Stimulated activated CD4-positive, alpha-beta T cell treated with anti-CD3 and anti-CD28 coated beads, Interleukin-4, amount 100 ng/mL, for 24 hours (primary cell): Measurements from ENCODE around the gene FRMPD2.
"Not testable (repeated sequence)": the region's sequence is repeated elsewhere in the genome, so short reads cannot be mapped to it uniquely, and the experiment has no call there.

Experiments used
- DNase-seq: peaks from one replicate; pipeline ENCODE4 v3.0.0-alpha.2; 2020

The FRMPD2 gene

GRCh38 chr10:48232717-48233447 lies 41.6 kb downstream of the FRMPD2 start:
- DNase-seq: no peak

DNA sequence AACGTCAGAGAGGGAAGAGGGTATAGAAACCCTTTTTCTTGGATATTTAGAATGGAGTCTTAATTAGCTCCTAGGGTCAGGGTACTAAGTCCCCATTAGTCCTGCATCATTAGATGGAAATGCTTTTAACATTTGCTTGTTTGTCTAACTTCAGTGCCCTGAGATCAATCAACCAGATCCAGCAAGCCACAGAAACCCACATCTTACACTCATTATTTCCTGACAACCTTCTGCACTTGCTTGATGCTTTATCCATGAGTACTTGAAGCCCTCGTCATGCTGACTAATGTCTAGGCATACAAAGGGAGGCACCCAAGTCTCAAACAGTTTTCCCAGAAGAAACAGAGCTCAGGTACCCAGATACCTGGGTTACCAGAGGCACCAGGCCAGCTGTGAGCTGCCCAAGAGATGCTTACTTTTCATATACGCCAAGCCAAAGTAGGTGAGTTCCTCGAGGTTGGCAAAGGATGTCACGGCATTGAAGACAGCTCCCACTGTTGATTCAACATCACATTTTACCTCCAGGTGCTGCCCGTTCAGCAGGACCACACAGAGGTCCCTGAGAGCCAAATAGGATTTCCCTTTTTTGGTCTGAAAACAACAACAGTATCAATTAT lies 42.7 kb downstream of the FRMPD2 start:
- DNase-seq: no peak

DNA sequence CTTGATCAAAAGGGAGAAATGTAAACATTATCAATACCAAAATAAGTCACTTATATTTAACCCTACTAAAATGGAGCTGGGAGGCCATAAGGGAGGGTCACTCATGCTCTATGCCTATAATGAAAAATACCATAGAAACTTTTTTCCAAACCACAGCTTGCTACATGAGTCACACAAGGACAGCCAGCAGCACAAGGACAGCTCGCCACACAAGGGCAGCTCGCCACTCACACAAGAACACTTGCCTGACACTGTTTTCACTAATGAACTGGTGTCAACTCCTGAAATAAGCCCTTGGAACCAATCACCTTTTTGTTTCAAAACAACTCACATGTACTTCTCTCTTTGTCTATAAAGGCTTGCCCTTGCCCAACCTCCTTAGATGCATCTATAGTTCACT lies 43.3 kb downstream of the FRMPD2 start:
- DNase-seq: no peak

GRCh38 chr10:48227213-48227612 lies 47.3 kb downstream of the FRMPD2 start:
- no peak for DNase-seq

GRCh38 chr10:48224979-48225560 lies 49.4 kb downstream of the FRMPD2 start:
- DNase-seq: no peak

GRCh38 chr10:48224296-48224695 lies 50.2 kb downstream of the FRMPD2 start:
- no peak for DNase-seq

DNA sequence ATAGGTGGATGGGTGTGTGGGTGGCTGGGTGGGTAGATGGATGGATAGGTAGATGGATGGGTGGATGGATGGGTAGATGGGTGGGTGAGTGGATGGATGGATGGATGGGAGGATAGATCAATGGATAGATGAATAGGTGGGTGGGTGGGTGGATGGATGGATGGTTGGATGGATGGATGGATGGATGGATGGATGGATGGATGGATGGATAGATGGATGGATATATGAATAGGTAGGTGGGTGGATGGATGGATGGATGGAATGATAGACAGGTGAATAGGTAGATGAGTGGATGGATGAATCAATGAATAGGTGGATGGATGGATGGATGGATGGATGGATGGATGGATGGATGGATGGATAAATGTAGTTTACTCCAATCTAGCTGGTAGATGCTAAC lies 52.7 kb downstream of the FRMPD2 start:
- DNase-seq: no peak

DNA sequence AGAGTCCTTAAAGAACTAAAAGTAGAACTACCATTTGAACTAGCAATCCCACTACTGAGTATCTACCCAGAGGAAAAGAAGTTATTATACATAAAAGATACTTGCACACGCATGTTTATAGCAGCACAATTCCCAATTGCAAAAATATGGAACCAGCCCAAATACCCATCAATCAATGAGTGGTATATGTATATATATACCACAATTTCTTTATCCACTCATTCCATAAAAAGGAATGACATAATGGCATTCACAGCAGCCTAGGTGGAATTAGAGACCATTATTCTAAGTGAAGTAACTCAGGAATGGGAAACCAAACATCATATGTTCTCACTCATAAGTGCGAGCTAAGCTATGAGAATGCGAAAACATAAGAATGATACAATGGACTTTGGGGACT lies 53.5 kb downstream of the FRMPD2 start:
- not testable (repeated sequence) for DNase-seq

- no peak for DNase-seq
Measured at GRCh38 chr10:48219194-48219593, 55.3 kb downstream of the FRMPD2 start.

- no peak for DNase-seq
Measured at GRCh38 chr10:48216744-48217143, 57.8 kb downstream of the FRMPD2 start.

DNA sequence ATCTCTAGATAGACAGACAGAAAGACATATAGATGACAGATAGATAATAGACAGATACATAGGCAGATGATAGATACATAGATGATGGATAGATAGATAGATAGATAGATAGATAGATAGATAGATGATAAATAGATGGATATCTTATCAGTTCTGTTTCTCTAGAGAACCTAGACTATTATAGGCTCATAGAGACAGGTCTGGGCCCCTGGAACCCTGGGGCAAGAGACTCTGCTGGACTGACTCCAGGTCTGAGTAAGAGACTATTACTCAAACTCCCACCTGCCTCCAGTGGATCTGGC lies 58.3 kb downstream of the FRMPD2 start:
- DNase-seq: no peak

GRCh38 chr10:48215486-48216203 lies 58.9 kb downstream of the FRMPD2 start:
- peak; percentile 17 for DNase-seq

GRCh38 chr10:48214716-48215485 lies 59.6 kb downstream of the FRMPD2 start:
- DNase-seq: no peak

DNA sequence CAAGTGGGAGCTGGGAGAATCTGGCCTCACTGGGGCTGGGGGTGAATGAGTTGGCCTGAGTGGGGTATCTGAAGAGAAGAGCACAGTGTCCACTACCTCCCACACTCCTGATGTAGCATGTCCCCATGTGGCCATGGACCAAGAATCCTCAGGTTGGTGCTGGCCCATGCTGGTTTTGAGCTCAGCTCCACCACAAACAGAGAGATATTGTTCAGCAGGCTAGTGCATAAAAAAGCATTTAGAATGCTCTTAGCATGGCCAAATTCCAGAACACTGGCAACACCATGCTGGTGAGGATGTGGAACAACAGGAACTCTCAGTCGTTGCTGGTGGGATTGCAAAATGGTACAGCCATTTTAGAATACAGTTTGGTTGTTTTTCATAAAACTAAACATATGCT lies 61.4 kb downstream of the FRMPD2 start:
- DNase-seq: no peak

DNA sequence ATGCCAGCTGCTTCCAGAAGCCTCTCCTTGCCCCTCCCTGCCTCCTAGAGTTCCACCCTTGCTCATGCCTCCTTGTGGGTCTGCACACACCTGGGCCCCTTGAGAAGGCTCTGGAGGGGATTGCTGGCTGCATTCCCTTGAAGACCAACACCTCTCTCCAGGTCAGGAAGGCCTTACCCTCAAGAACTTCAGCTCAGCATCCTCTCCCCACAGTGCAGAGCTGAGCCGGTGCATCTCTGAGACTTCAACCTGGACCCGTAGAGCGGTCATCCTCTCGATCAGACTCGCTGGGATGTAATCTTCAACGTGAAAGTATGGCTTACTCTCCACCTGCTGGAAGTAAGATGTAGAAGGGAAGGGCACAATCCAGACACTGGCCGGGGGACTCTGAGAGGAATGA lies 62.7 kb downstream of the FRMPD2 start:
- no peak for DNase-seq

DNA sequence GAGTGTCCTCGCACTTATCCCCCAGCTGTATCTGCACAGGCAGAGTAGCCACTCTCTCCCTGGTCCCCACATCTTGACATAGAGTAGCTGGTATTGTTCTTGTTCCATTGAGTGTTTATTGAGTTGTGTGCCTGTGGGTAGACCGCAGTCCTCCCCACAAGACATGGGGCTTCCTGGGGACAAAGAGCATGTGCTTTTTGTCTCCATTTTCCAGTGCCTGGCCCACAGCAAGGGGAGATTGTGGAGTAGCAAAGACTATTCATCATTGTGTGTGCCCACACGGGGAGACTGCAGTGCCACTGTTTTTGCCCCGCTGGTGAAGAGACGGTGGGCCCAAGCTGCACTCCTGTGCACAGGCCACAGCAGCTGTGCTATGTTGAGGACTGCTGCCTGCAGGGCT lies 63.5 kb downstream of the FRMPD2 start:
- no peak for DNase-seq

- no peak for DNase-seq
Measured at GRCh38 chr10:48210391-48210790, 64.1 kb downstream of the FRMPD2 start.

- DNase-seq: no peak
Measured at GRCh38 chr10:48209241-48209640, 65.3 kb downstream of the FRMPD2 start.

- DNase-seq: no peak
Measured at GRCh38 chr10:48207853-48208252, 66.6 kb downstream of the FRMPD2 start.

GRCh38 chr10:48206482-48207250 lies 67.8 kb downstream of the FRMPD2 start:
- DNase-seq: no peak

DNA sequence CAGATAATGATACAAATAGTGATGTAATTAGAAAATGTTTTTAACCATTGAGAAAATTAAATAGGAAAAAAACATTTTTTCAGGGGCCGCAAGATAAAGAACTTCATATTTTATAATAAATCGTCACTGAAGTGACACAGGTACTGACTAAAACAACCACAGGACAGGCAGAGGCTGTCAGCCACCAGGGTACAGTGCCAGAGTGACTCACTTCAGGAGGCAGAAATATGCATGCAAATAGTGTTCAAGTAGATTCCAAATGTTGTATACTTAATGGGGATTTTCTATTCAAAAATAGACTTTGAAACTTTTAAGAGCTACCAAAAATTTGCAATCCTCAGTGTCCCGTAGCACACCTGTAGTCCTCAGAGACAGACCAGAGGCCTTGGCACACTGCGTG lies 68.6 kb downstream of the FRMPD2 start:
- no peak for DNase-seq

DNA sequence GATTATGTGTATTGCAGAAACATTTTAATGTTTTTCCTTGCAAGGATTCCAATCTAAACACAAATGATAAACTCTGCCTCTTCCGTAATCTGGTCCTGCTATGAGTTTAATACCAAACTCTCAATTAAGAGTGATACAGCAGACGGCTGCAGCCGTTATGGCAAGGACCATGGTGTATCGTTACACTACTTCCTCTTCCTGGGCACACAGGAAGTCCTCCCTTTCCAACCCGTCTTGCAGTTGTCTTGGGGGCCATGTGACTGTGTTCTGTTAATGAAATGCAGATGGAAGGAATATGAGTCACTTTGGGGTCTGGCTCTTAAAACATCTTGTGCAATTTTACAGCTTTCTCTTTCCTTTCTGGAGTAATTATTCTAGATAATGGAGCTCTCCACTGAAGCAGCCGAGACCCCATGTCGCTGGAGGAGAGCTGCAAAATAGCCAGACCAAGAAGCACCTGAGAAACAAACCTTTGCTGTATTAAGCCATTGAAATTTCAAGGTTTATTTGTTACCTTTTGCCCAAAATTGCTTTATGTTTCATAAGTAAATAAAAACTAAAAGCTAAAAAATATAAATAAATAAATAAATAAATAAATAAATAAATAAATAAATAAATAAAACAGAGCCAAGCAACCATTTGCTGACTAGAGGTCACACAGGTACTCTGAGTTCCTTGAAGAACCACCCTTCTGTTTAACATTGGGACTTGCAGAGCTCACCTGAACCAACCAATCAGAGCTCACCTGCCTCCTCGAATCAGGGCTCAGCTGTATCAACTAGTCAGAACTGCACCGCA lies 74.7 kb downstream of the FRMPD2 start:
- no peak for DNase-seq
